ENCODE data around the gene ALG6.
"Not testable (repeated sequence)": the region's sequence is repeated elsewhere in the genome, so short reads cannot be mapped to it uniquely, and the experiment has no call there.

The ALG6 gene

DNA sequence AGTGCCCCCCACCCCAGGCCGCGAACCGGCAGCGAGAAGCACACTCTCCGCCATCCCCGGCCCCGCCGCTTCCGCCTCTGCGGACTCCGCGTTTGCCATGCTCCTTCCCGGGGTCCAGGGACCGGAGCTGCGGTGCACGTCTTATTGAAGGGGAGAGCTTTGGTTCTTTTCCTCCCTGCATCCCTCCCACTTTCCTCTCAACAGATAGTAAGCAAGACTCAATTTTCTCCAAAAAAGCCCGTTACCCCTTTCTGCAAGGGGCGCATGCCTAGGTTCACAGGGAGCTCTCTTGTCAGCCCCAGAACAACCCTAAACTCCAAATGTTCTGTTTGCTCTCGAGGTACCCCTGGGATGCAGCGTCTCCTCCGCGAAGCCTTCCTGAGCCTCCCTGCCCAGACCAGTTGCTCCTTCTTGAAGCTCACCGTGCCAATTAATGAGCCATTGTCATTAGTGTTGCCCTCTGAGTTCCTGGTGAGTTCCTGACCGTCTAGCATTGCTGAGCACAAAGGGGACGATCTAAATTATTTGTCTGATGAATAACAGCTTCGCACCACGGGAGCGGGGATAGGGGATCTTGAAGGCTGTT, 37.0 kb upstream of the ALG6 start:
- TF ChIP-seq CTCF (IDR thresholded peaks at IDR 0.05; ENCODE audit: extremely low read depth, missing control alignments): no peak
- DNase-seq (ENCODE audit: low spot score): no peak

DNA sequence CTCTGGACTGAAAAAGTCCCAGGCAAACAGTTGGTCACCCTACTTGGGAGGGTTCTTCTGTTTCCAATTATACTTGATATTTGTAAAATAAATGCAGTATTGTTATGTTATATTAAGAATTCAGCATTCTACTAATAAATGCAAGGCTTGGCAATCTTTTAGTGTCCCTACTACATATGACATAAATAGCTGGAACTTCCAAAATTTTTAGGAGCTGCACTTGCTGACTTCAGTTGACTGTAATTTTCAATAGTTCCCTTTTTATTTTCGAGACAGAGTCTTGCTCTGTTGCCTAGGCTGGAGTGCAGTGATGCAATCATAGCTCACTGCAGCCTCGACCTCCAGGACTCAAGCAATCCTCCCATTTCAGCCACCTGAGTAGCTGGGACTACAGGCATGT, 25.0 kb upstream of the ALG6 start:
- TF ChIP-seq CTCF (IDR thresholded peaks at IDR 0.05; ENCODE audit: extremely low read depth, missing control alignments): no peak
- no peak for DNase-seq (ENCODE audit: low spot score)

DNA sequence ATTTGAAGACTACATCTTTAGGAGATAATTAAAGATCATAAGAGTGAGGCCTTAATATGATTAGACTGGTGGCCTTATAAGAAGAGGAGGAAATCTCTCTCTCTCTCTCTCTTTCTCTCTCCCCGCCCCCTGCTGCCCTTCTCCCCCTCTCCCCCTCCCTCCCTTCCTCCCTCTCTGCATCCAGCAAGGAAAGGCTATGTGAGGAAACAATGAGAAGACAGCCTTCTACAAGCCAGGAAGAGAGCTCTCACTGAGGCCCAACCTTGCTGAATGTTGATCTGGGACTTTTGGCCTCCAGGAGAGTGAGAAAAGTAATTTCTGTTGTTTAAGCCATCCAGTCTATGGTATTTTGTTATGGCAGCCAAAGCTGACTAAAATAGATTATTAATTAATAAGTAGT, 23.5 kb upstream of the ALG6 start:
- no peak for TF ChIP-seq CTCF (IDR thresholded peaks at IDR 0.05; ENCODE audit: extremely low read depth, missing control alignments)
- DNase-seq (ENCODE audit: low spot score): no peak

- no peak for DNase-seq (ENCODE audit: low spot score)
- TF ChIP-seq CTCF (IDR thresholded peaks at IDR 0.05; ENCODE audit: extremely low read depth, missing control alignments): no peak
Observed at GRCh38 chr1:63350320-63350719, 17.1 kb upstream of the ALG6 start.

DNA sequence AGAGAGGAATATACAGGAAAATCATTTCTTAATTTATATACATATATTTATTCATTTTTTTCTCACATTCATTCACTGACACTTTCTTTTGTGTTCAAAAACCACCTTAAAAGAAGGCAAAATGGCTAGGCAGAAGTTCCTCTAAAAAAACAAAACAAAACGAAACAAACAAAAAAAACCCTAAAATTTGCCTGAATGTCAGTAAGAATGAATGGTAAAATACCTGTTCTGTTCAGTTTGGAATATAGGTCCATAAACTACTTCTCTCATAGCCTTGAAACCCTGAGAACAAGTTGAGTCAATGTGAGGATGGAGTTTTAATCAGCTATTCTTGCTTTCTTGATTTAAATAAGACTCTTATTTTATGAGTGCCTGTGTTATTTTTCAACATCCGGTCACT, 14.7 kb upstream of the ALG6 start:
- no peak for DNase-seq (ENCODE audit: low spot score)
- no peak for TF ChIP-seq CTCF (IDR thresholded peaks at IDR 0.05; ENCODE audit: extremely low read depth, missing control alignments)

- not testable (repeated sequence) for DNase-seq (ENCODE audit: low spot score)
Observed at GRCh38 chr1:63356234-63356633, 11.2 kb upstream of the ALG6 start.

GRCh38 chr1:63359561-63359960, 7.9 kb upstream of the ALG6 start:
- no peak for TF ChIP-seq CTCF (IDR thresholded peaks at IDR 0.05; ENCODE audit: extremely low read depth, missing control alignments)
- DNase-seq (ENCODE audit: low spot score): no peak

- DNase-seq (ENCODE audit: low spot score): no peak
- no peak for TF ChIP-seq CTCF (IDR thresholded peaks at IDR 0.05; ENCODE audit: extremely low read depth, missing control alignments)
Observed at GRCh38 chr1:63362073-63362472, 5.4 kb upstream of the ALG6 start.
